Measurements from ENCODE around the gene CLK1.
"Not testable (repeated sequence)": the region's sequence is repeated elsewhere in the genome, so short reads cannot be mapped to it uniquely, and the experiment has no call there.

CLK1 gene

DNA sequence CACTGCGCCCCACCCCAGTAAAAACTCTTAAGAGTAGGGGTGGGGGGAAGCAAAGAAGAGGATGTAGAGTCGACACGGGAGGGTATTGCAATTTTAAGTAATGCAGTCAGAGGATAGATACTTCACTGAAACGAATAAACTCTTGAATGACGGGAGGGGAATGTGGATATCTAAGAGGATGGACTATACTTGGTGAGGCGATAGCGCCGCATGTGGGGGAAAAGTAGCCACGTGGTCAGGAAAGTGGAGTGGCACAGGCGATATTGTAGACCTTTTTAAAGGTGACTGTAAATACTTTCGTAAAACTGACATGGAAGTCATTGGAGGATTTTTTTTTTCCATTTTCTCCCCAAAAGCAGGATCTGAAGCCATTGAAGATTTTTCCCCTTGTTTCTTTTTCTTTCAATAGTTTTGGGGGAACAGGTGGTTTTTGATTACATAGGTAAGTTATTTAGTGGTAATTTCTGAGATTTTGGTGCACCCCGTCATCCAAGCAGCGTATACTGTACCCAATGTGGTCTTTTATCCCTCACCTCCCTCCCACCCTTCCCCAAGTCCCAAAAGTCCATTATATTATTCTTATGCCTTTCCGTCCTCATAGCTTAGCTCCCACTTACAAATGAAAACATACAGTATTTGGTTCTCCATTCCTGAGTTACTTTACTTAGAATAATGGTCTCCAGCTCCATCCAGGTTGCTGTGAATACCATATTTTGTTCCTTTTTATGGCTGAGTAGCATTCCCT lies 13.8 kb downstream of the CLK1 start:
- DNase-seq: no peak

DNA sequence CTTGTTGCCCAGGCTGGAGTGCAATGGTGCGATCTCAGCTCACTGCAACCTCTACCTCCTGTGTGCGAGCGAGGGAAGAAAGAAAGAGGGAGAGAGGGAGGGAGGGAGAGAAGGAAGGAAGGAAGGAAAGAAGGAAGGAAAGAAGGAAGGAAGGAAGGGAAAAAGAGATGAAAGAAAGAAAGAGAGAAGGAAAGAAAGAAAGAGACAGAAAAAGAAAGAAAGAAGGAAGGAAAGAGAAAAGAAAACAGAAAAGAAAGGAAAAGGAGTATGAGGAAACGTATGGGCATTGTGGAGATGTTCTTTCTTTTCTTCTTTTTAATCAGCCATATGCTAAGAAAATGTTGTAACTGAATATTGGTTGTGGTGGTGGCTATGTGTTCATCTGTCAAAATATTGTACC lies 16.5 kb downstream of the CLK1 start:
- DNase-seq: no peak

DNA sequence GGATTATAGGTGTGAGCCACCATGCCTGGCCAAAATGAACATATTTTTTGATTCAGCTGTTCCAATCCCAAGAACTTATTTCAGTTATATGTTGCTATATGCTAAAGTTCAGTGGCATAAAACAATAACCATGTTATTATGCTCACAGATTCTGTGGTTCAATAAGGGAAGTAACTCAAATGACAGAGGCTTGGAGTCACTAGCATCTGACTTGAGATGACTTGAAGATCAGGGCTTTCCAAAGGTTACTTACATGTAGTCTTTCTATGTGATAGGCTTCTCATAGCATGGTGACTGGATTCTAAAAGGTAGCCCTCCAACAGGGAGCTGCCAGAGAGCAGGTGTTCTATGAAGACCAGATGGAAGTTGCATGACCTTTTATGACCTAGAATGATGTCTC lies 17.2 kb downstream of the CLK1 start:
- no peak for DNase-seq

DNA sequence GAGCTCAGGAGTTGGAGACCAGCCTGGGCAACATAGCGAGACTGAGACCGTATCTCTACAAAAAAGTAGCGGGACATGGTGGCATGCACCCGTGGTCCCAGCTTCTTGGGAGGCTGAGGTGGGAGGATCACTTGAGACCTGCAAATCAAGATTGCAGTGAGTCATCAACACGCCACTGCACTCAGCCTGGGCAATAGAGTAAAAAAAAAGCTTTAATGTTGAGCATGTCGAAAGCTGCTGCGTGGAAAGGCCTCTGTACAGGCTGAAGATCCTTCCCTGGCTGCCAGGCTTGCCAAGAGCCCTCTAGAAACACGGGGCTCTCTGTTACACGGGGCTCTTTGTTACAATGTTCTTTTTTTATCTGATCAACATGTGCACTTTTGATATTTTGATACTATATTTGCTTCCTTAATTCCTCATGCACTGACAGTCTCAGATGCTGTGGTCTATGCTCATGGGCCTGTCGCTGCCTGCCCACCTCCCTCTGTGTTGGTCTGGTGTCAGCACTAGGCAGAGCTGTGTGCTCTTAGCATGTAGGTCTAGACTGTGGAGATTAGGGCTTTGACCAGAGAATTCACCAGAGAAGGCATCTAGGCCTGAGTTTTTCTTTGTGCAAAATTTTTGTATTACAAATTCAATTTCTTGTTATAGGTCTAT lies 18.7 kb downstream of the CLK1 start:
- DNase-seq: no peak

DNA sequence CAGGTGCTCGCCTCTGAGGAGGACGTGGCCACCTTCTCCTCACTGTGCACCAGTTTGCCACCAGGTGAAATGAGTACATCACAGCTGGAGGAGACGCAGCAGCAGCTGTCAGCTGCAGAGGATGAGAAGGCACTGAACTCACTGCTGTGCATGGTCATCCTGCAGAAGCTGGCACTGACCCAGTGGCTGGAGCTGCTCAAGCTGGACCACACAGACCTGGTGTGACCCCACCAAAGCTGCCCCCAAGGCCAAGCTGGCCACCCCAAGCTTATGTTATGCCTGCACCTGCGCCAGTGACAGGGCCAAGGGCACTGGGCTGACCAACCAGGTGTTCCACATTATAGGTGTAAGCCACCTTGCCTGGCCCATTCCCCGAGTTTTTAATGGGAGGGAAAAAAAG lies 19.3 kb downstream of the CLK1 start:
- no peak for DNase-seq

DNA sequence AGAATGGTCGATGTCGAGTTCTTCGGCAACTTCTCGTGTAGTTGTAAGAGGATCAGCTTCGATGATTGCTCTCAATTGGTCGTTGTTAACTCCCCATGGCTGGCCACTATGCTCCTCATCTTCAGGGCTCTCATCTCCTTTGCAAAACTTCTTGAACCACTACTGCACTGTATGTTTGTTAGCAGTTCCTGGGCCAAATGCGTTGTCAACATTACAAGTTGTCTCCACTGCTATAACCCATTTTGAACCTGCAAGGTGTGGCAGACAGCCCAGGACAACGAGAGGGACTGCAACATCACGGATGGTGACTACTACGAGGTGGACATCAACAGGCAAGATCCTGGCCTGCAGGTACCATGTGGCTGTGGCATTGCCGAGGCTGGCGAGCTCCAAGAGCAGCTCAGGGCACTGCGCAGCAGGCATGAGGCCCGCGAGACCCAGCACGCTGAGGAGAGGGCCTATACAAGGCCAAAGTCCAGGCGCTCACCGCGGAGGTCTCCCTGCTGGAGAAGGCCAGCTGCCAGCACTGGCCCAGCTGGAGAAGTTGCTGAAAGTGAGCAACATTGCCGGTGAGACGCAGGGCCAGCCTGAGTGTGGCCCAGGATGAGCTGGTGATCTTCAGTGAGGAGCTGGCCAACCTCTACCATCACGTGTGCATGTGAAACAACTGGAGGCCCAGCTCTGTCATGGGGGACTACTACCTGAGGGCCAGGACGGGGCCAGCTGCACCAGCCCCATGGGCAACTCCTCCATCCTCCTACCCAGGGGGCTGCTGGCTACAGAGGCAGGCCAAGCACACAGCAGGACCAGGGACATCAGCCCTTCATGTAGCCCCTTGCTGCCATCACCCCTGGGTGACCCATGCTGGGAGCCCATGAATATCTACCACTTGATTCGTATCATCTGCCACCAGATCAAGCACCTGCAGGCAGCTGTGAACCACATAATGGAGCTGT lies 20.2 kb downstream of the CLK1 start:
- DNase-seq: no peak

DNA sequence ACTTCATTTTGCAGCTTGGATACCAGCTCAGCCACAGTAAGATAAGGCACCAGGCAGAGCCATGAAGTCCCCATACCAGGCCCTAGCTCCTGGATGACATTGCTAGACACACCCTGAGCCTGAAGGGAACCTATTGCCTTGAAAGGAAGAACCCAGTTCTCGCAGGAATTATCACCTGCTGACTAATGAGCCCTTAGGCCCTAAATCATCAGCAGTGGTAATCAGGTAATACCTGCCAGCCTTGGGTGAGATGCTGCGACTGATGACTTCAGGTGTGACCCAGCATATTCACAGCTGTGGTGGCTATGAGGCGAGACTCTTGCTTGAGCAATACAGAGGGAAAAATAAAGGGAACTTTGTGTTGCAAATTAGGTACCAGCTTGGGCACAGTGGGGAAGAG lies 24.9 kb downstream of the CLK1 start:
- DNase-seq: no peak

DNA sequence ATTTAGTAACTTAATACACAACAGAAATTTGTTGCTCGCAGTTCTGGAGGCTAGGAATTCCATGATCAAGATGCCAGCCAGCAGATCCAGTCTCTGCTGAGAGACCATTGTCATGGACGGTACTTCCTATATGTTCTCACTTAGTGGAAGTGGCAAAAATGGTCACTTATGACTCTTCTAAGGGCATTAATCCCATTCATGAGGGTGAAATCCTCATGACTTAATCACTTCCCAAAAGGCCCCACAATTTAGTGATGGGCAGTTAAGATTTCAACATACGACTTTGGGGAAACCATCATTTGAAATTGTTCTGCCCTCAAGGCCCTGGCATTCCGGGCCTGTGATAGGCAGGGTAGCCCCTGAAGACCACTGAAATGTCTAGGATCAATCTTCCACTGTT lies 29.8 kb downstream of the CLK1 start:
- DNase-seq: no peak

DNA sequence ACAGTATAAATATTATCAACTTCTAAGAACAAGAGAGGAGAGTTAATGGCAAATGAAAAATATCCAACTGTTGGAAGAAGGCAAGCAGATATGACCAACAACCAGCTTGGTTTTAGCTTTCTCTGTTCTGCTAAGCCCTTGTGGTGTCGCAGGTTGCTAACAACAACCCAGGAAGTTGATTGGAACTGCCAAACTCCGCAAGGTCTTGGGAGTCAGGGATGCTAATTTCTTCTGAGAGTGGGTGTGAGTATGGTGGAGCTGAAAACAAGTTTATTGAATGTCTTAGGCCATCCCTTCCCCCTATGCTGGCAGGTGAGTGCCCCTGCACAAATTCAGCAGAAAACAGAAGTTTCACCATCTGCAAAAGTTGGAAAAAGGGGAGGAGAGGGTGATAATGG lies 35.2 kb downstream of the CLK1 start:
- DNase-seq: no peak

DNA sequence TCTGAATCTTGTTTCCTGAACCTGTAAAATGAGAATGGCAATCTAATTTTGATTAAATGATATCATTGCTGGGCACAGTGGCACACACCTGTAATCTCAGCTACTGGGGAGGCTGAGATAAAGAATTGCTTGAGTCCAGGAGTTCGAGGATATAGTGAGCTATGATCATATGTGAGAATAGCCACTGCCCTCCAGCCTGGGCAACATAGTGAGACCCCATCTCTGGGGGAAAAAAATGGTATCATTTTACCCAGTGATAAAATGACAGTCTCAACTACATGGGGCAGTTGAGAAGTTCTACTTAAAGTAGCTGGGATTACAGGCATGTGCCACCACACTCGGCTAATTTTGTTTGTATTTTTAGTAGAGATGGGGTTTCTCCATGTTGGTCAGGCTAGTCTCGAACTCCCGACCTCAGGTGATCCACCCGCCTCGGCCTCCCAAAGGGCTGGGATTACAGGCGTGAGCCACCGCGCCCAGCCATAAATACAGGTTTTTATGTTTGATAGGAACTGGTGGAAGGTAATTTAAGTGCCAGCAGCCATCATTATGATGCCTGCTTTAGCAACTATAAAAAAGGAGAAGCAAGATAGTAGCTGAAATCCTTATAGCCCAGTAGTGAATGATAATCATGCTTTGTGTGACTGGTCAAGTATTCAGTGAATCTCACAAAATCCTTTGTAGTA lies 35.7 kb downstream of the CLK1 start:
- no peak for DNase-seq

DNA sequence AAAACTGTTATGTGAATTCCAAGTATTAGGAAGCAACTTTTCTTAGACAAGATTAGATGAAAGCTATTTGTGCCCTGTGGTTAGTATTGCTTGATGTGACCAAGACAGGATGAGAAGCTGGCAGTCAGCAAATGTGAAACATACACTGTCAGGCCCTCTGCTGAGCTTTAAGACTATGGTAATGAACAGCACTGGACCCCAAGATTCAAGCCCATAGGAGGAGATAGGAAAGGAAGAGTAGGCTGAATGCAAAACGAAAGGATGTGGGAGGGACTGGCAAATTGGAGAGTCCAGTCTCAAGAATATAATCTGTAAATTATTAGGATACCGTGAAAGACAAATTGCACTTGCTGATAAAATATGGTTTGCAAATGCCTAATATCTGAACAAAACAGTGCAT lies 36.4 kb downstream of the CLK1 start:
- DNase-seq: no peak

DNA sequence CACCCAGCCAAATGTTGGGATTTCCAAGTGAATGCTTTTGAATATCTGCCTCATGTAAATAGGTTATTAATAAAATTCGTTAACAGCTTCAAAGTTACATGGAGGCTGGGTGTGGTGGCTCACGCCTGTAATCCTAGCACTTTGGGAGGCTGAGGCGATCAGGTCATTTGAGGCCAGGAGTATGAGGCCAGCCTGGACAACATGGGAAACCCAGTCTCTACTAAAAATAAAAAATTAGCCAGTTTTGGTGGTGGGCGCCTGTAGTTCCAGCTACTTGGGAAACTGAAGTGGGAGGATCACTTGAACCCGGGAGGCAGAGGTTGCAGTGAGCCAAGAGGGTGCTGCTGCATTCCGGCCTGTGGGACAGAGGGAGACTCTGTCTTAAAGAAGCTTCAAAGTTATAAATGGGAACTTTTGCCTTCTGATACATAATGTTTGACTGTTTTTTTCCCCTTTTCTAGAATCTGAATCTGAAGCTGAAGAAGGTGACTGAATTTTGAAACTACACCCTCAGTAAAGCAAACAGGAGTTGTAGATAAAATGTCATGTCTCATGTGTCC lies 42.7 kb downstream of the CLK1 start:
- DNase-seq: no peak

DNA sequence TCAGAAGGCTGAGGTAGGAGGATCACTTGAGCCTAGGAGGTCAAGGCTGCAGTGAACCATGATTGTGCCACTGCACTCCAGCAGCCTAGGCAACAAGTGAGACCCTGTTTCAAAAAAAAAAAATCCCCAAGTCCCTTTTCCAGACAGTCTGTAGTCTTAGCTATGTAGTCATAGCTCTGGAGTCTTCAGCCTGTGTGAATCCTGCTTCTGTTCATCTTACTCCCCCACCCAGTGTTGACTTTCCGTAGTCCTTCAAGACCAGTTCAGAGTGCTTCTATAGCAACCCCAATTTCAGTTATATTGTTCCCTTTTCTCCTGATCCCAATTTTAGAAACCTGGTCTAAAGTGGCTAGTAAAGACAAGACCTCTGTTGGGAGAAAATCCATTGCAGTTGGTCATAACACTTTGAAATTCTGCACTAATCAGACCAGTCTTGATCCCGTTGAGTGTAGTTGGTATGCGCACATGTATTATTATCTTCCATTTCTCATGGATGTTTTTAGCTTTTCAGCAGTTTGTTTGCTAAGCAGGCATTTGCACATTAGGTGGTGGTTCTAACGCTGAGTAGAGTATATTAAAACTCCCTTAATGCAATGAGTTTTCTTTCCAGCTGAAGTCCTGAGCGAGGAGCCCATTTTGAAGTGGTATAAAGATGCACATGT lies 43.8 kb downstream of the CLK1 start:
- no peak for DNase-seq

DNA sequence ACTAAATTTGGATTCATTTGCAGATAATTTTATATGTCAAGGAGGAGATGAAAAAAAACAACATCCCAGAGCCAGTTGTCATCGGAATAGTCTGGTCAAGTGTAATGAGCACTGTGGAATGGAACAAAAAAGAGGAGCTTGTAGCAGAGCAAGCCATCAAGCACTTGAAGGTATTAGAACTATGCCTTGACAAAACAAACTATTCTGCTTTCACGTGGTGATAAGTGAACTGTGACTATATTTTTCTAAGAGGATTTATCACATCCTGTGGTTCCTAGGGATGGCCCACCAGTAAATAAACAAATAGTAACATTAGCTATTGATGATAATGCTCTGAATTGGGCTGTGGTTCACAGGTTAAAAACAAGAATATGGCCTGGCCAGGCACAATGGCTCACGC lies 45.7 kb downstream of the CLK1 start:
- DNase-seq: not testable (repeated sequence)

DNA sequence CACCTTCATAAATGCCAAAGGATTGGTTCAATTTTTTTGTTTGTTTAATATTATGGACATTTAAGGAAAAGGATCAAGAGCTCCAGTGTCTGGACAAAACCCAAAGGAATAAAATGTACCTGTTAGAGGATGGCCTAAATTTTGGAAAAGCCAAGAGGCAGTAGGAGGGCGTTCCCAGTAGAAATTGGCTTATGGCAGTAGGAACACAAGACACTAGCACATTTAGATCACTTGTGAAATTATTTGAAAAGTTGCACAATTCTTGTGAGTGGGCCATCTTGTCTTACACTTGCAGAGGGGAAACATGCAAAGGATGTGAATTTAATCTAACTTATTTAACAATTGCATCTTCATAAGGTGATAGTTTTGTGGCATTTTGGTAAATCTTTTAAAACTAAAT lies 49.5 kb downstream of the CLK1 start:
- no peak for DNase-seq

DNA sequence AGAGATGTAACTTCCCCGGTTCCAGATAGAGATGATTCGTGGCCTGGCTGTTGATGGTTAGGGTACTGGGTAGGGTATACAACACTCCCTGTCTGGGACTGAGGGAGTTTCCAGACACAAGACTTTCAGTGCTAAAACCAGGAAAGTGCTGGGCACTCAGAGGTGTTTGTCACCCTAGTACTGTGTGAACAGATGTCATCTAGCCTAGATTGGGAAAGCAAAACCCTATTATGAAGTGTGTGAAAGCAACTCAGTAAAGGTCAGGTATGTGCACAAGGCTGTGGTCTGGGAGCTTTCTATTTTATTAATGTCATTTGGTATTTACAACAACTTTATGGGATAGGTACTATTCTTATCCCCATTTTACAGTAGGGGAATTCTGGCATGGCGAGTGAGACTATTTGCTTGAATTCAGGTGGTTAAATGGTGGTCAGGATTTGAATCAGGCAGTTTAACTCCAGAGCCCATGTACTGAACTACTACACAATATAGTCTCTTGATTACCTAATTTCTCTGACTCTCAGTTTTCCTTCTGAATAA lies 50.1 kb downstream of the CLK1 start:
- DNase-seq: peak in 1 of 2 donors; percentile 34

DNA sequence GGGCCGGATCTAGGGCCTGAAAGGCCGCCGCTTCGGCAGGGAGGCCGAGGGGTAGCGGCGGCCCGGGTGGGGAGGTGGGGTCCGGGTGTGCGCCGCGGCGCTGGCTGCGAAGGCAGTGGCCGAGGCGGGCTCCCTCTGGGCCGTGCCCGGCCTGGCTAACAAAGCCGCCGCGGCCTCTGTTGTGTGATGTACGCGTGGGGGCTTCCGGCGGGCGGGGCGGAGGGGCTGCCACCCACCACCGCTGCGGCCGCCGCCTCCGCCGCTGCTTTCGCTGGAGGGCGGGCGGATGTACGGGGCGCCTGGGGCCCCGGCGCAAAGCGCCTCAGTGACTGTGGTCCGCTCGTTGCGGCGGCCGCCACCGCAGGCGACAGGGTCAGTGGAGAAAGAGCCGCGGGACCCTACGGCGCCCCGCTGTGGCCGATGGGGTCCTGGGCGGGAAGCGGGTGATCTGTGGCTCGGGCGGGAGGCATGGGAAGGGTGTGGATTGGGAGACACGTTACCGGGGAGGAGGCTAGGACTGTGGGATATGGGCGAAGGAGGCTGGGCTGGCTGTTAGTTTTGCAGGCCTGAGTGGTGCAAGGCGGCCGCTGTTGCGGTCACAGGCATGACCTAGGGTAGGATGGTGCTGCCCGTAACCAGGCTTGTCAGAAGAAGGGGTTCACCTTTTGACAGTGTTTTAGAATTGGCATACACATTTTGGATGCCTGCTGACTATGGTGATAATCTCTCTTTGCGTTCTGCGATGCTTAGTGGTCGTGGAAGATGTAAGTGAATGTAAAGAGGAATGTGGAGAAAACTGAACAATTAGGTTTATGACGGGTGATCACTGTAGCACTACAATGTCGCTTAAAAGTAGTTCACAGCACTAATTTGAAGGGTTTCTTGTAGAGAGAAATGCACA lies 52.1 kb downstream of the CLK1 start:
- peak; percentile 60 to 74 for DNase-seq

DNA sequence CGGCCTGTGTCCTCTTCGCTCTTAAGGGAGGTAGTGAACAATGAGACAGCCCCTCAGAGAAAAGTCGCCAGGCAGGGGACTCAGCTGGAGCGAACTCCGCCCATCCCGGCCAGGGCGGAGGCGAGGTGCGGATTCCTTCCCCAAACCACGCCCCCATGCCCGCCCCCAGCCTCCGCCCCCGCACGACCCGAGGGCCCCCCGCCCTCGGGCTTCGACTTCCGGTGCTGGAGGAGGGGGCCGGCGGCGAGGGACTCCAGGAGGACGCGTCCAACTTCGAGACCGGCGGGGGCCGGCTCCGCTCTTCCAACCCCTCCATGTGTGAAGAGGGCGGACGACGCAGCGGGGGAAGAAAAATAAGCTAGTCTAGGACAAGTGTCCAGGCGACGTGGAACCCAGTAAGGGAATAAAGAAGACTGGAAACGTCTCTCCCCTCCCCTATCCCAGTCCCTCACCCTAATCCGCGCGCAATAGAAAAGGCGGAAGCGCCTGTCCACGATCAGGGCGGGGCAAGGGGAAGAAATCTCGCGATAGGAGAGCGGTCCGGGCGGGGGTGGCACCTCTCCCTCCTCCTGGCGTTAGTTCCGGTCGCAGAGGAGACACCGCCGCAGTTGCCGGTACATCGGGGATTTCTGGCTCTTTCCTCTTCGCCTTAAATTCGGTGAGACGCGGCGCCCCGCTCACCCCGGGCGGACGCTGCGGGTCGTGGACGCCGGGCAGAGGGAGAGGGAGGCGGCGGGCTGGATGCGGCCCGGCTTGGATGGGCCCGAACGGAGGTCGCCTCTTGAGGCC lies 52.9 kb downstream of the CLK1 start, which contains the start of gene BZW1:
Gene BZW1, plus strand, starts transcription at position 578 of the 789 bp plus-strand sequence. CDS start 1,308 bp downstream, outside the sequence.
- DNase-seq: peak; percentile 97 to 98

DNA sequence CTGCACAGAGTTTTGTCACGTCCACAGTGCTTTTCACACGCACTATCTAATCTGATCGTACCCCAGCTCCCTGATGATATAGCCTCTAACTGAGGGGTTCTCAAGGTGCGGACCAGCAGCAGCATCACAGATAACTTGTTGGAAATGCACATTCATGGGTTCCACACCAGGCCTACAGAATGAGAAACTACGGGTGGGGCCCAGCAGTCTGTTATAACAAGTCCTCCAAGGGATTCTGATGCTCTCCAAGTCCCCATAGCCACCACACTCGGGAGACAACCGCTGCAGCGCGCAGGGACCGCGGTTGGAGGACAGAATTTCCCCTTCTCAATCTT lies 53.5 kb downstream of the CLK1 start:
- DNase-seq: no peak

Data from CD4-positive, alpha-beta T cell treated with Interferon alpha-2 for 1 hour (primary cell).